ENCODE measurements around the gene GIPR. TPM values are rescaled to one million over a fixed set of nuclear protein-coding genes. Genes with fewer than 3 reads are reported as not detected.

Gene GIPR
- total RNA-seq, 1 experiment from 2014 or later = 2.0 TPM

DNA sequence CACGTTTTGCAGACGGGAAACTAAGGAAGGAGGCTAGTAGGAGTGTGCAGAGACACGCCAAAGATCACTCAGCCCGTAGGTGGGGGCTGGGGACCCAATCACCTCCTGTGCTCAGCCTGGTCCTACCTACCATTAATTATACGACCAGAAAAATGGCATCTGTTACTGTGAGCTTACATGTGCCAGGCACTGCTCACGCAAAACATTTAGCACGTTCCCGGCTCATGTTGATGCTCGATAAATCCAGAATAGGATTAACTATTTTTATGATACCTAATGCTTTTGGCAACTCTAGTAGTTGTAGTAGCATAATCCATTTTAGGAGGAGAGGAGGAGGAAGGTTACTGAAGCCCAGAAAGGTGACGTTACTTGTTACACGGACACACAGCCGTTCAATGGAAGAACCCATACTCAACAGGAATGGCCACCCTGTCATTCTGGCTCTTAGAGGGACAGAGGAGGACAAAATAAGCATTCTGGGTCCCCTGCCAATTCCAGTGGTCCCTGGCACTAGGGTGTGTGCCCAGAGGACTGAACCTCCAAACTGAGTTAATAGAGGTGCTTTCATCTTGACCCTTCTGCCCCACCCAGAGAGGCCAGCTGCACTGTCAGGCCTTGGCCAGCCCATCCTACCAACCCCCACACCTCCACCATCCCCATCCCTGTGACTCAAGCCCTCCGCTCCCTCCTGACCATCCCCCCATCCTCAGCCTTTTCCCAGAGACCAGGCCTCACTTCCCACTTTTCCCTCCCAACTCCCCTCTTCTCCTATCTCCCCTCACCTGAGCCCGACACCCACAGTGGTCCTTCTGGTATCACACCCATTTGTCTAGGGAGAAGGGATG, 23.9 kb upstream of the GIPR start:
- DNase-seq (ENCODE audit: low read depth, low spot score) (no peak), ATAC-seq (no peak)
- intact Hi-C loops (cut with micrococcal nuclease; ENCODE audit: unreplicated experiment) (no loop called here), in situ Hi-C loops (cut with HindIII; ENCODE audit: low pct_unique_long_range_greater_than_20kb, low sequenced_read_pairs) (no loop called here)
- peak overlapping the region; percentile 52 to 69; a peak in 3 of 4 replicates for H3K4me3 ChIP-seq (ENCODE audit: low read depth in 2 of 2, low read length in 2 of 2)
- ChIA-PET CTCF (interaction anchor here (0.5 to 0.8 kb wide), 4 partner anchors 37 to 163 kb away, joined by 3 to 10 read pairs (median 6); no protein-coding TSS in a partner anchor), POLR2A (no interaction called here)
- no peak for TF ChIP-seq SIN3A (IDR thresholded peaks at IDR 0.05; ENCODE audit: borderline replicate concordance, insufficient read depth, low read depth, low read length)
- no peaks in the 10 kb centered on the region for H3K27me3 ChIP-seq (ENCODE audit: control insufficient read depth, insufficient read depth, low read length)
- peaks cover 10% of the 10 kb centered on the region; the same call in 1 of the 2 replicates for H3K4me1 ChIP-seq (ENCODE audit: control insufficient read depth, insufficient read depth, low read length)
- no peaks in the 10 kb centered on the region for H3K9me3 ChIP-seq (ENCODE audit: control insufficient read depth, insufficient read depth, low read depth, low read length)
- H3K27ac ChIP-seq (ENCODE audit: low read length) = peak overlapping the region; percentile 69
- no TSS peak for BruUV-seq (replicated peaks)
- no peaks in the 10 kb centered on the region for H3K36me3 ChIP-seq (ENCODE audit: control insufficient read depth, insufficient read depth, low read length)

DNA sequence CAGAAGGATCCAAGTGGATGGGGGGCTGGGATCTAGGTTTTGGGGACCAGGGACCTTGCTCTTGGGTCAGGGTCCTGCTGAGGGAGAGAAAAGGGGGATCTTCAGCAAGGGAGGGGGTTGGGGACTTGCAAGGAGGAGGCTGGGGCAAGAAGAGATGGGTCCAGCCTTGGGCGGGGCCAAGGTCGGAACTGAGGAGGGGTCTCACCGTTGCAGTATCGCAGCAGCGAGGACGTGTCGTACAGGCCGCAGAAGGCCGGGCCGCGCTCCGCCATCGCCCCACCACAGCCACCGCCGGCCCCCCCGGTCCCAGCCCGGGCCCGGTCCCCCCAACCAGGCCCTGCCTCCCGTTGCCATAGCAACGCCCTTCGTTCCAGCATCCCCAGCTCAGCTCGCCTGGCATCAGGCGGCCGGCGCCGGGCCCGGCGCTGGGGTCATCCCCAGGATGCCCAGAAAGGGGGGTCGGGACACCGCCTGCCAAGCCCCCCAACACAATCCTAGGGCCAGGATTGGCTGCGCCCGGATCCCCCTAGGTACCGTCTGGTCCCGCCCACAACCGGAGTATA, 22.9 kb upstream of the GIPR start:
- DNase-seq (ENCODE audit: low read depth, low spot score) (no peak), ATAC-seq (no peak)
- no peaks in the 10 kb centered on the region for H3K27me3 ChIP-seq (ENCODE audit: control insufficient read depth, insufficient read depth, low read length)
- H3K4me1 ChIP-seq (ENCODE audit: control insufficient read depth, insufficient read depth, low read length) = peaks cover 6% of the 10 kb centered on the region; the same call in 1 of the 2 replicates
- POLR2A ChIA-PET = interaction anchor here (0.9 to 1.7 kb wide), 2 partner anchors 32 to 46 kb away, joined by 3 to 18 read pairs; partner anchors contain the start of gene SNRPD2
- BruUV-seq (replicated peaks) = no TSS peak
- intact Hi-C loops (cut with micrococcal nuclease; ENCODE audit: unreplicated experiment) (no loop called here), in situ Hi-C loops (cut with HindIII; ENCODE audit: low pct_unique_long_range_greater_than_20kb, low sequenced_read_pairs) (no loop called here)
- peak overlapping the region; percentile 50 to 67 for H3K4me3 ChIP-seq (ENCODE audit: low read depth in 2 of 2, low read length in 2 of 2)
- H3K9me3 ChIP-seq (ENCODE audit: control insufficient read depth, insufficient read depth, low read depth, low read length) = no peaks in the 10 kb centered on the region
- CTCF ChIA-PET = no interaction called here
- no peak overlapping the region for H3K27ac ChIP-seq (ENCODE audit: low read length)
- TF ChIP-seq, protein P1, sequence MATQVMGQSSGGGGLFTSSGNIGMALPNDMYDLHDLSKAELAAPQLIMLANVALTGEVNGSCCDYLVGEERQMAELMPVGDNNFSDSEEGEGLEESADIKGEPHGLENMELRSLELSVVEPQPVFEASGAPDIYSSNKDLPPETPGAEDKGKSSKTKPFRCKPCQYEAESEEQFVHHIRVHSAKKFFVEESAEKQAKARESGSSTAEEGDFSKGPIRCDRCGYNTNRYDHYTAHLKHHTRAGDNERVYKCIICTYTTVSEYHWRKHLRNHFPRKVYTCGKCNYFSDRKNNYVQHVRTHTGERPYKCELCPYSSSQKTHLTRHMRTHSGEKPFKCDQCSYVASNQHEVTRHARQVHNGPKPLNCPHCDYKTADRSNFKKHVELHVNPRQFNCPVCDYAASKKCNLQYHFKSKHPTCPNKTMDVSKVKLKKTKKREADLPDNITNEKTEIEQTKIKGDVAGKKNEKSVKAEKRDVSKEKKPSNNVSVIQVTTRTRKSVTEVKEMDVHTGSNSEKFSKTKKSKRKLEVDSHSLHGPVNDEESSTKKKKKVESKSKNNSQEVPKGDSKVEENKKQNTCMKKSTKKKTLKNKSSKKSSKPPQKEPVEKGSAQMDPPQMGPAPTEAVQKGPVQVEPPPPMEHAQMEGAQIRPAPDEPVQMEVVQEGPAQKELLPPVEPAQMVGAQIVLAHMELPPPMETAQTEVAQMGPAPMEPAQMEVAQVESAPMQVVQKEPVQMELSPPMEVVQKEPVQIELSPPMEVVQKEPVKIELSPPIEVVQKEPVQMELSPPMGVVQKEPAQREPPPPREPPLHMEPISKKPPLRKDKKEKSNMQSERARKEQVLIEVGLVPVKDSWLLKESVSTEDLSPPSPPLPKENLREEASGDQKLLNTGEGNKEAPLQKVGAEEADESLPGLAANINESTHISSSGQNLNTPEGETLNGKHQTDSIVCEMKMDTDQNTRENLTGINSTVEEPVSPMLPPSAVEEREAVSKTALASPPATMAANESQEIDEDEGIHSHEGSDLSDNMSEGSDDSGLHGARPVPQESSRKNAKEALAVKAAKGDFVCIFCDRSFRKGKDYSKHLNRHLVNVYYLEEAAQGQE (IDR thresholded peaks at IDR 0.05; ENCODE audit: insufficient read depth in 1 of 2, low read depth in 2 of 2, low read length in 1 of 2) = no peak
- TF ChIP-seq POLR2AphosphoS5 (IDR thresholded peaks at IDR 0.05; ENCODE audit: low read depth, low read length) (no peak), CTCF (IDR thresholded peaks at IDR 0.05) (no peak), SIN3A (IDR thresholded peaks at IDR 0.05; ENCODE audit: borderline replicate concordance, insufficient read depth, low read depth, low read length) (no peak), TCF7L2 (IDR thresholded peaks at IDR 0.05; ENCODE audit: low read depth, low read length) (no peak)
- no peaks in the 10 kb centered on the region for H3K36me3 ChIP-seq (ENCODE audit: control insufficient read depth, insufficient read depth, low read length)
